Measurements from ENCODE around the gene CLSTN3.

- TF ChIP-seq CTCF (IDR thresholded peaks at IDR 0.05) (no peak), POLR2A (IDR thresholded peaks at IDR 0.05) (no peak)
Measured at GRCh38 chr12:7114008-7114407, 16.2 kb upstream of the CLSTN3 start.

Data from testis (tissue), 2 donors.